NCI-H187 treated with DMSO at 0.1 percent for 48 hours (cell line): Measurements from ENCODE around the gene DXO.

Experiments
- DNase-seq: peaks from one replicate; lab custom pipeline; 2025; lab: John Stamatoyannopoulos, UW

Gene DXO

GRCh38 chr6:31927242-31927862, 44.6 kb downstream of the DXO start, which contains the start of gene C2:
Gene C2, plus strand, starts transcription at chr6:31927717. Its CDS starts 36 bp downstream, at chr6:31927753.
- DNase-seq = no peak

- no peak for DNase-seq
Measured at GRCh38 chr6:31922942-31923341, 49.0 kb downstream of the DXO start.

- DNase-seq = no peak
Measured at GRCh38 chr6:31920811-31921210, 51.1 kb downstream of the DXO start.
